IMR-90 (cell line): ENCODE measurements around the gene PCDHGA9.

Source experiments
- POLR2A ChIP-seq: IDR thresholded peaks from 2 replicates; pipeline ENCODE4 v1.6.1; 2012; ENCODE audit warnings: mild to moderate bottlenecking, low read depth, low read length
- RAD21 ChIP-seq: IDR thresholded peaks from 2 replicates; pipeline ENCODE4 v1.6.1; 2012; ENCODE audit warnings: low read length, improper control_type of control experiment
- TF ChIP-seq, protein P1 (sequence below): conservative IDR thresholded peaks from 2 replicates; pipeline ENCODE4 v1.5.1; 2012; ENCODE audit warnings: mild to moderate bottlenecking, low read depth, low read length, improper control_type of control experiment
- TF ChIP-seq, protein P2 (sequence below): fragments of 150-350 bp; IDR thresholded peaks from 2 replicates; pipeline ENCODE4 v1.6.1; 2016; ENCODE audit warnings: low read depth, mild to moderate bottlenecking, low read length, moderate library complexity, borderline replicate concordance
- TF ChIP-seq, protein P3 (sequence below): fragments of 150-350 bp; IDR thresholded peaks from 2 replicates; pipeline ENCODE4 v1.6.1; 2017; ENCODE audit warnings: mild to moderate bottlenecking, antibody characterized with exemption, low read length, low read depth

DNA sequence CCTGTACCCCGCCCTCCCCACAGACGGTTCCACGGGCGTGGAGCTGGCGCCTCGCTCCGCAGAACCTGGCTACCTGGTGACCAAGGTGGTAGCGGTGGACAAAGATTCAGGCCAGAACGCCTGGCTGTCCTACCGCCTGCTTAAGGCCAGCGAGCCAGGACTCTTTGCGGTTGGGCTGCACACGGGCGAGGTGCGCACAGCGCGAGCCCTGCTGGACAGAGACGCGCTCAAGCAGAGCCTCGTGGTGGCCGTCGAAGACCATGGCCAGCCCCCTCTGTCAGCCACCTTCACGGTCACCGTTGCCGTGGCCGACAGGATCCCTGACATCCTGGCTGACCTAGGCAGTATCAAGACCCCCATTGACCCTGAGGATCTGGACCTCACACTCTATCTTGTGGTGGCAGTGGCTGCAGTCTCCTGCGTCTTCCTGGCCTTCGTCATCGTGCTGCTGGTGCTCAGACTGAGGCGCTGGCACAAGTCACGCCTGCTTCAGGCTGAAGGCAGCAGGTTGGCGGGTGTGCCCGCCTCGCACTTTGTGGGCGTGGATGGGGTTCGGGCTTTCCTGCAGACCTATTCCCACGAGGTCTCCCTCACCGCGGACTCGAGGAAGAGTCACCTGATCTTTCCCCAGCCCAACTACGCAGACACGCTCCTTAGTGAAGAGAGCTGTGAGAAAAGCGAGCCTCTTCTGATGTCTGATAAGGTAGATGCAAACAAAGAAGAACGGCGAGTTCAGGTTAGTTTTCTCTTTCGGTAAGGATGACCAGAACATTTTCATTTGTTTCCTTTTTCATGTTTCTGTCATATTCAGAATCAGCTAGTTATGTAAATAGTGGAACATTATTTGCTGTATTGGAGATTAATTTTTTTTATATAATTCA, 36.3 kb upstream of the PCDHGA9 start:
- TF ChIP-seq, protein P1, sequence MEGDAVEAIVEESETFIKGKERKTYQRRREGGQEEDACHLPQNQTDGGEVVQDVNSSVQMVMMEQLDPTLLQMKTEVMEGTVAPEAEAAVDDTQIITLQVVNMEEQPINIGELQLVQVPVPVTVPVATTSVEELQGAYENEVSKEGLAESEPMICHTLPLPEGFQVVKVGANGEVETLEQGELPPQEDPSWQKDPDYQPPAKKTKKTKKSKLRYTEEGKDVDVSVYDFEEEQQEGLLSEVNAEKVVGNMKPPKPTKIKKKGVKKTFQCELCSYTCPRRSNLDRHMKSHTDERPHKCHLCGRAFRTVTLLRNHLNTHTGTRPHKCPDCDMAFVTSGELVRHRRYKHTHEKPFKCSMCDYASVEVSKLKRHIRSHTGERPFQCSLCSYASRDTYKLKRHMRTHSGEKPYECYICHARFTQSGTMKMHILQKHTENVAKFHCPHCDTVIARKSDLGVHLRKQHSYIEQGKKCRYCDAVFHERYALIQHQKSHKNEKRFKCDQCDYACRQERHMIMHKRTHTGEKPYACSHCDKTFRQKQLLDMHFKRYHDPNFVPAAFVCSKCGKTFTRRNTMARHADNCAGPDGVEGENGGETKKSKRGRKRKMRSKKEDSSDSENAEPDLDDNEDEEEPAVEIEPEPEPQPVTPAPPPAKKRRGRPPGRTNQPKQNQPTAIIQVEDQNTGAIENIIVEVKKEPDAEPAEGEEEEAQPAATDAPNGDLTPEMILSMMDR: no peak
- TF ChIP-seq, protein P2, sequence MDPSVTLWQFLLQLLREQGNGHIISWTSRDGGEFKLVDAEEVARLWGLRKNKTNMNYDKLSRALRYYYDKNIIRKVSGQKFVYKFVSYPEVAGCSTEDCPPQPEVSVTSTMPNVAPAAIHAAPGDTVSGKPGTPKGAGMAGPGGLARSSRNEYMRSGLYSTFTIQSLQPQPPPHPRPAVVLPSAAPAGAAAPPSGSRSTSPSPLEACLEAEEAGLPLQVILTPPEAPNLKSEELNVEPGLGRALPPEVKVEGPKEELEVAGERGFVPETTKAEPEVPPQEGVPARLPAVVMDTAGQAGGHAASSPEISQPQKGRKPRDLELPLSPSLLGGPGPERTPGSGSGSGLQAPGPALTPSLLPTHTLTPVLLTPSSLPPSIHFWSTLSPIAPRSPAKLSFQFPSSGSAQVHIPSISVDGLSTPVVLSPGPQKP: no peak
- TF ChIP-seq POLR2A (no peak), RAD21 (no peak)
- TF ChIP-seq, protein P3, sequence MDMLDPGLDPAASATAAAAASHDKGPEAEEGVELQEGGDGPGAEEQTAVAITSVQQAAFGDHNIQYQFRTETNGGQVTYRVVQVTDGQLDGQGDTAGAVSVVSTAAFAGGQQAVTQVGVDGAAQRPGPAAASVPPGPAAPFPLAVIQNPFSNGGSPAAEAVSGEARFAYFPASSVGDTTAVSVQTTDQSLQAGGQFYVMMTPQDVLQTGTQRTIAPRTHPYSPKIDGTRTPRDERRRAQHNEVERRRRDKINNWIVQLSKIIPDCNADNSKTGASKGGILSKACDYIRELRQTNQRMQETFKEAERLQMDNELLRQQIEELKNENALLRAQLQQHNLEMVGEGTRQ: no peak
